MCF 10A (cell line): Measurements from ENCODE around the gene KIAA1328. TPM values are rescaled to one million over a fixed set of nuclear protein-coding genes. Genes with fewer than 3 reads are reported as not detected.
A peak's percentile ranks its signal among the peaks of the same experiment; 100 is the strongest.

ENCODE experiments used
- BruUV-seq: library from RNA; stranded (reverse); fragments of 400-500 nt; replicated peaks from 2 replicates; lab custom pipeline; 2021; lab: Mats Ljungman, UMichigan
- CTCF ChIA-PET: fragments of 300-600 bp; sonication (Branson Sonifier 250); formaldehyde crosslinking; extraction: SDS; loops from one replicate; lab custom pipeline; 2021; ENCODE audit warnings: antibody characterized with exemption, inconsistent platforms; lab: Yijun Ruan, JAX
- POLR2A ChIA-PET: fragments of 300-600, 350-650 bp; sonication (Branson Sonifier 250); formaldehyde crosslinking; extraction: SDS; loops from one replicate; lab custom pipeline; 2020; ENCODE audit warnings: antibody characterized with exemption, inconsistent platforms; lab: Yijun Ruan, JAX
- DNase-seq: peaks from one replicate; pipeline ENCODE4 v3.0.0-alpha.2; 2018; ENCODE audit not compliant: unreplicated experiment
- H3K27ac Mint-ChIP-seq: one replicate; pipeline ENCODE4 v1.8.0; 2022; ENCODE audit warnings: mild to moderate bottlenecking, low read depth, mixed read lengths; ENCODE audit not compliant: unreplicated experiment
- H3K27me3 Mint-ChIP-seq: one replicate; pipeline ENCODE4 v1.8.0; 2022; ENCODE audit warnings: mixed read lengths; ENCODE audit not compliant: insufficient read depth, unreplicated experiment
- H3K36me3 Mint-ChIP-seq: one replicate; pipeline ENCODE4 v1.8.0; 2022; ENCODE audit warnings: mild to moderate bottlenecking, moderate library complexity, mixed read lengths; ENCODE audit not compliant: insufficient read depth, unreplicated experiment
- H3K4me1 Mint-ChIP-seq: one replicate; pipeline ENCODE4 v1.8.0; 2022; ENCODE audit warnings: mixed read lengths; ENCODE audit not compliant: insufficient read depth, unreplicated experiment
- H3K4me3 Mint-ChIP-seq: one replicate; pipeline ENCODE4 v1.8.0; 2022; ENCODE audit warnings: mild to moderate bottlenecking, moderate library complexity, mixed read lengths; ENCODE audit not compliant: unreplicated experiment
- H3K9me3 Mint-ChIP-seq: one replicate; pipeline ENCODE4 v1.8.0; 2022; ENCODE audit warnings: mixed read lengths; ENCODE audit not compliant: unreplicated experiment
- intact Hi-C: fragments of 100-400 bp; cut with micrococcal nuclease; formaldehyde crosslinking; loops from 2 replicates; pipeline ENCODE4 v1.14.1; 2022
- total RNA-seq: library from RNA; stranded (reverse); gene quantifications from 2 replicates; pipeline ENCODE4 v1.2.3, GENCODE V29; 2022
- TF ChIP-seq, protein P1 (sequence below): fragments of 200-600 bp; IDR thresholded peaks from one replicate; pipeline ENCODE4 v1.8.0; 2022; ENCODE audit warnings: antibody characterized with exemption, mild to moderate bottlenecking; ENCODE audit not compliant: unreplicated experiment

Gene KIAA1328
- total RNA-seq, 1 experiment from 2014 or later, result 4.1 TPM

DNA sequence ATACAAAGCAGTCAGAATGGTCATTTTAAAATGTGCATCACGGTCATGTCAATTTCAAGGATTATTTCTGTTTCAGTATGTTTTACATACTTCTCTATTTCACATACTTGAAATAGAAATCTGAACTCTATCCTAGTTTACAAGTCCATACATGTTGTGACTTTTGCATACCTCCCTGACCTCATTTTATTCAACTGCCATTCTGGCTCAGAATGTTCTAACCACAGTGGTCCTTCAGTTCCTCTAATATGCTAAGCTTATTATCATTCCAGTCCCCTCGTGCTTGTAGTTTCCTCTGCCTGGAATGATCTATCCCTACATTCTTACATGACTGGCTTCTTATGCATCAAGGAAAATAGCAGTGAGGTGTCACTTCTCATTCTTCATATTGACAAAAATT lies 295.6 kb downstream of the KIAA1328 start:
- Mint-ChIP-seq H3K27me3 (no peaks in the 10 kb centered on the region), H3K4me1 (peaks cover 10% of the 10 kb centered on the region), H3K27ac (peak overlapping the region; percentile 29), H3K9me3 (no peaks in the 10 kb centered on the region), H3K4me3 (no peak overlapping the region), H3K36me3 (no peaks in the 10 kb centered on the region)
- CTCF ChIA-PET, result no interaction called here
- no TSS peak for BruUV-seq
- POLR2A ChIA-PET, result no interaction called here
- intact Hi-C loops, result no loop called here
- TF ChIP-seq, protein P1, sequence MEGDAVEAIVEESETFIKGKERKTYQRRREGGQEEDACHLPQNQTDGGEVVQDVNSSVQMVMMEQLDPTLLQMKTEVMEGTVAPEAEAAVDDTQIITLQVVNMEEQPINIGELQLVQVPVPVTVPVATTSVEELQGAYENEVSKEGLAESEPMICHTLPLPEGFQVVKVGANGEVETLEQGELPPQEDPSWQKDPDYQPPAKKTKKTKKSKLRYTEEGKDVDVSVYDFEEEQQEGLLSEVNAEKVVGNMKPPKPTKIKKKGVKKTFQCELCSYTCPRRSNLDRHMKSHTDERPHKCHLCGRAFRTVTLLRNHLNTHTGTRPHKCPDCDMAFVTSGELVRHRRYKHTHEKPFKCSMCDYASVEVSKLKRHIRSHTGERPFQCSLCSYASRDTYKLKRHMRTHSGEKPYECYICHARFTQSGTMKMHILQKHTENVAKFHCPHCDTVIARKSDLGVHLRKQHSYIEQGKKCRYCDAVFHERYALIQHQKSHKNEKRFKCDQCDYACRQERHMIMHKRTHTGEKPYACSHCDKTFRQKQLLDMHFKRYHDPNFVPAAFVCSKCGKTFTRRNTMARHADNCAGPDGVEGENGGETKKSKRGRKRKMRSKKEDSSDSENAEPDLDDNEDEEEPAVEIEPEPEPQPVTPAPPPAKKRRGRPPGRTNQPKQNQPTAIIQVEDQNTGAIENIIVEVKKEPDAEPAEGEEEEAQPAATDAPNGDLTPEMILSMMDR, result no peak
- peak; percentile 14 for DNase-seq

DNA sequence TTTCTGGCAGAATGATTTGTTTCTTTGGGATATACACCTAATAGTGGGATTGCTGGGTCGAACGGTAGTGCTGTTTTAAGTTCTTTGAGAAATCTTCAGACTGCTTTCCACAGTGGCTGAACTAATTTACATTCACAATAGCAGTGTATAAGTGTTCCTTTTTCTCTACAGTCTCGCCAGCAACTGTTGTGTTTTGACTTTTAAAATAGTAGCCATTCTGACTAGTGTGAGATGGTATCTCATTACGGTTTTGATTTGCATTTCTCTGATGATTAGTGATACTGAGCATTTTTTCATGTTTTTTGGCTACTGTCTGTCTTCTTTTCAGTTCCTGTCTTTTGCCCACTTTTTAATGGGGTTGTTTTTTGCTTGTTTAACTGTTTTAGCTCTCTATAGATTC lies 306.2 kb downstream of the KIAA1328 start:
- no peak for DNase-seq
- ChIA-PET POLR2A (no interaction called here), CTCF (no interaction called here)
- TF ChIP-seq, protein P1, result no peak
- Mint-ChIP-seq H3K27ac (no peak overlapping the region), H3K4me1 (no peaks in the 10 kb centered on the region), H3K4me3 (no peak overlapping the region), H3K36me3 (no peaks in the 10 kb centered on the region), H3K27me3 (no peaks in the 10 kb centered on the region), H3K9me3 (peaks cover 7% of the 10 kb centered on the region)
- BruUV-seq, result no TSS peak
- intact Hi-C loops, result no loop called here

DNA sequence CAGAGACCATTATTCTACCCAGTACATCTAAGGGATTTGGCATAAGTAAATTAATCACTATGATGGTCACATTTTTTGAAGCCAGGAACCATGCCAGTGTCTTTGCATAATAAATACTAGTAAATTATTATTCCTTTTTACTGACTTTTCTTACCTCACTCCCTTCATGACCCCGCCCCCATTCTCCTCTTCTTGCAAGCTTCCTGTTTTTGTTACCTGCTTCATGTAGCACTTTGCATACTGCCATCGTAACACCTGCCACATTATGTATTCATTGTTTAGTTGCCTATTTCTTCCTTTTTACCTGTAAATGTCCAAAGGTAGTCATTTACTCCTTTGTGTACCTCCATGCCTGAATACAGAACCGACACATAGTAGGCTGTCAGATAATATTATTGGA lies 309.5 kb downstream of the KIAA1328 start:
- ChIA-PET CTCF (no interaction called here), POLR2A (no interaction called here)
- Mint-ChIP-seq H3K27me3 (no peaks in the 10 kb centered on the region), H3K27ac (no peak overlapping the region), H3K4me1 (no peaks in the 10 kb centered on the region), H3K9me3 (peaks cover 7% of the 10 kb centered on the region), H3K36me3 (no peaks in the 10 kb centered on the region), H3K4me3 (no peak overlapping the region)
- intact Hi-C loops, result no loop called here
- BruUV-seq, result no TSS peak
- TF ChIP-seq, protein P1, result no peak
- no peak for DNase-seq

DNA sequence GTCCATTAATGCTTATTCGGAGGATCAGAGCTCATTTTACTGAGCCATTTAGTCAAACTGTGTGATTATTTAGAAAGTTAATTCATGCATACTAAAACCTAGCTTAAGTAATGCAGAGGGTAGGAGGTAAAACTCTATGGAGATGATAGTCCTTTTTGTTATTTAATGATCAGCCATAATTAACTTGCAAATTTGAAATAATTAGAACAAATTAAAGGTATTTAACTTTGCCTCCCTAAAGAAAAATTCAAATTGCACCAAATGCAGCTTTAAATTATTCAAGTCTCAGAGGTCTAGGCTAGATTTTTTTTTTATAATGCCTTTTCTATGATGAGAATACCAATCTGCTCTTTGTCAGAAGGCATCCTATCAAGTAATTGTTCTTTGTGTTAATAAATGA lies 310.9 kb downstream of the KIAA1328 start:
- Mint-ChIP-seq H3K27ac (no peak overlapping the region), H3K4me3 (no peak overlapping the region), H3K9me3 (peaks cover 7% of the 10 kb centered on the region), H3K36me3 (no peaks in the 10 kb centered on the region), H3K27me3 (no peaks in the 10 kb centered on the region), H3K4me1 (no peaks in the 10 kb centered on the region)
- BruUV-seq, result no TSS peak
- ChIA-PET POLR2A (no interaction called here), CTCF (no interaction called here)
- intact Hi-C loops, result no loop called here
- TF ChIP-seq, protein P1, result no peak
- DNase-seq, result no peak
